Transverse colon (tissue), 4 donors: ENCODE results near the gene RAPGEF6.

Experiments used
- POLR2AphosphoS5 ChIP-seq, 3 donors: sonication (generic); formaldehyde crosslinking; IDR thresholded peaks; one replicate each; pipeline ENCODE4 v1.6.1; 2016; ENCODE audit warnings: antibody characterized with exemption in 3 of 3
- TF ChIP-seq, protein P1 (sequence below), 5 experiments: fragments of 200-600 bp in 3 of 5; fragments of 450-650 bp in 2 of 5; sonication (generic) in 3 of 5; IDR thresholded peaks; 1 replicate in 2 of 5; 2 replicates in 3 of 5; pipeline ENCODE4 v1.5.1; 2016 to 2017; ENCODE audit warnings: antibody characterized with exemption in 5 of 5, inconsistent platforms in 3 of 5, mild to moderate bottlenecking in 2 of 5, moderate library complexity in 1 of 5

DNA sequence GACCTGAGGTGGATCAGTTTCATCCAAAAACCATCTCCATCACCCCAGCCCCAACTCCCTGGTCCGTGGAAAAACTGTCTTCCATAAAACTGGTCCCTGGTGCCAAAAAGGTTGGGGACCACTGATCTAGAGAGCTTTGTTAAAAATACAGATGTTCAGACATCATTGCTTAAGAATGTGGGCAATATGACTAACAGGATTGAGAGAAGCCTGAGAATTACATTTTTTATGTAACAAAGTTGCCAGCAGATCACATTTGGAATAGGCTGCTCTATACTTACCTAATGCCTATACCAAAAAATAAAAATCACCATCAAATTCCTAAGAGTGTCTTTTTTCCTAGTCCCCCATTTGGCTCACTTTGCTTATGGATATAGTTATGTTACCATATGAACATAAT lies 143.3 kb downstream of the RAPGEF6 start:
- TF ChIP-seq, protein P1, sequence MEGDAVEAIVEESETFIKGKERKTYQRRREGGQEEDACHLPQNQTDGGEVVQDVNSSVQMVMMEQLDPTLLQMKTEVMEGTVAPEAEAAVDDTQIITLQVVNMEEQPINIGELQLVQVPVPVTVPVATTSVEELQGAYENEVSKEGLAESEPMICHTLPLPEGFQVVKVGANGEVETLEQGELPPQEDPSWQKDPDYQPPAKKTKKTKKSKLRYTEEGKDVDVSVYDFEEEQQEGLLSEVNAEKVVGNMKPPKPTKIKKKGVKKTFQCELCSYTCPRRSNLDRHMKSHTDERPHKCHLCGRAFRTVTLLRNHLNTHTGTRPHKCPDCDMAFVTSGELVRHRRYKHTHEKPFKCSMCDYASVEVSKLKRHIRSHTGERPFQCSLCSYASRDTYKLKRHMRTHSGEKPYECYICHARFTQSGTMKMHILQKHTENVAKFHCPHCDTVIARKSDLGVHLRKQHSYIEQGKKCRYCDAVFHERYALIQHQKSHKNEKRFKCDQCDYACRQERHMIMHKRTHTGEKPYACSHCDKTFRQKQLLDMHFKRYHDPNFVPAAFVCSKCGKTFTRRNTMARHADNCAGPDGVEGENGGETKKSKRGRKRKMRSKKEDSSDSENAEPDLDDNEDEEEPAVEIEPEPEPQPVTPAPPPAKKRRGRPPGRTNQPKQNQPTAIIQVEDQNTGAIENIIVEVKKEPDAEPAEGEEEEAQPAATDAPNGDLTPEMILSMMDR (IDR thresholded peaks at IDR 0.05): no peak
- TF ChIP-seq POLR2AphosphoS5 (IDR thresholded peaks at IDR 0.05): no peak
